LoVo (cell line): ENCODE measurements around the gene SNCAIP.
"Not testable (repeated sequence)": the region's sequence is repeated elsewhere in the genome, so short reads cannot be mapped to it uniquely, and the experiment has no call there.

Source experiments
- DNase-seq: peaks from one replicate; pipeline ENCODE4 v3.0.0-alpha.2; 2016; ENCODE audit warnings: low spot score

SNCAIP gene

DNA sequence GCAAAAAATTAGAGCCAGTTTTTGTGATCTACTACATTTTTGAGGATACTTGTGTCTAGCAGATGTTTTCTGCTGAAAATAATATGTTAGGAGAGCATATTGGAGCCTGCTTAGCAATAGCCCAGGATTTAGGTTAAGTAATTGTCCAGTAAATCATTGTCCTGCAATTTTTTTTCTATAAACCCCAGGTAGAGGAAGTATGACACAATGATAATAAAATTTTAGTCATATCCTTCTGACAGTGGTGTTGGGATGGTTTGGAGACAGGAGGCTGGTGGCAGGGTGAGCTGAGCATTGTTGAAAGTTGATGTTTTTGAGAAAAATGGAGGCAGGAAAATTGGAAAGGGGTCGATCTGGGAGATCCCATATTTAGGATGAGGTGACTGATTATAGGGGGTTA lies 3.5 kb downstream of the SNCAIP start:
- no peak for DNase-seq

DNA sequence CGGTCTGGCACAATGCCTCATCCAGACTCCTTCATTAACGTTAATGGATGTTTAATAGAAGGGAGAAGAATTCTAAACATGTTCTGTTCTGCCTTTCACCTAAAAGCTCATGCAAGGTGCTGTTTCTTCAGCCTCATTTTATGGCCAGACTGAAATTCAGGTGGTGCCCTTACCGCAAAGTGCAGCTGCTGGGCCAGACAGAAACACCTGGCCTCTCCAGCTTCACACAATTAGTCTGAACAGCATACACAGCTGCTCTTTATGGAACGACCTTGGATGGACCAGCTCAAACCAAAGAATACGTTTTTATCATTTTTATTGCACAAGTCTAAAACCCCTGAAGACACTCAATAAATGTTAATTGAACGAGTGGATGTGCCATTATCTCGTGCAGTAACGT lies 4.6 kb downstream of the SNCAIP start:
- DNase-seq: no peak

DNA sequence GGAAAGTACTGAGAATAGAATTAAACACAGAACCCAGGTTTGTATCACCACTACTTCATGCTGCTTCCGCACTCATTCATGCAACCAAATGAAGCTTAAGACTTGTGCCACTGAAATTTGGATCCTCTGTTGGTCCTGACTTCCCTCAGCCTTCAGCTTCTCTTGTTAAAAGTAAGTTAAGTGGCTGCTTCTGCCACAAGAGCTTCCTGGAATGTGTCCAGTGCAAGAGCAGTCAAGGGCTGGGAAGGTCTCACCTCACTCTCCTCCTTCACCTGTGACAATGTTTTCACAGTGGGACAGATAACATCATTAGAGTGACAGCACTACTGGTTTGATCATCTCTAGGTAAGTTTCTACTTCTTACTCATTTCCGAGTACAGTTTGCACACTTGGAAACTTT lies 7.9 kb downstream of the SNCAIP start:
- no peak for DNase-seq

DNA sequence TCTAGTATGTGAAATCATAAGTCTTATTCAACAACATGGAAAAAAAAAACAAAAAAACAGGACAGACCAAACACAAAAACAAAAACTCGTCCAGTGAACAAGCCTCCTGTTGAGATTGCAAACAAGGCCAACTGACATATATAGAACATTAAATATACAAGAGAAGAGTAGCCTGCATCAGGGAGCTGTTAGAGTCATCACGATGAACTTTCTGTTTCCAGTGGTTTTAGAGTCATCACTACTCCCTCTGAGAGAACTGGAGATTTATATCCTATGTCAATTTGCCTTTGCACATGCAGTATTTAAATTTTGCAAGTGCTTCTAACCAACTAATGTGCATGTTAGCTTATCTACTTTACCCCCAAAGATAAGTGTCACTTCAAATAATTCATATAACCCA lies 9.9 kb downstream of the SNCAIP start:
- DNase-seq: no peak

DNA sequence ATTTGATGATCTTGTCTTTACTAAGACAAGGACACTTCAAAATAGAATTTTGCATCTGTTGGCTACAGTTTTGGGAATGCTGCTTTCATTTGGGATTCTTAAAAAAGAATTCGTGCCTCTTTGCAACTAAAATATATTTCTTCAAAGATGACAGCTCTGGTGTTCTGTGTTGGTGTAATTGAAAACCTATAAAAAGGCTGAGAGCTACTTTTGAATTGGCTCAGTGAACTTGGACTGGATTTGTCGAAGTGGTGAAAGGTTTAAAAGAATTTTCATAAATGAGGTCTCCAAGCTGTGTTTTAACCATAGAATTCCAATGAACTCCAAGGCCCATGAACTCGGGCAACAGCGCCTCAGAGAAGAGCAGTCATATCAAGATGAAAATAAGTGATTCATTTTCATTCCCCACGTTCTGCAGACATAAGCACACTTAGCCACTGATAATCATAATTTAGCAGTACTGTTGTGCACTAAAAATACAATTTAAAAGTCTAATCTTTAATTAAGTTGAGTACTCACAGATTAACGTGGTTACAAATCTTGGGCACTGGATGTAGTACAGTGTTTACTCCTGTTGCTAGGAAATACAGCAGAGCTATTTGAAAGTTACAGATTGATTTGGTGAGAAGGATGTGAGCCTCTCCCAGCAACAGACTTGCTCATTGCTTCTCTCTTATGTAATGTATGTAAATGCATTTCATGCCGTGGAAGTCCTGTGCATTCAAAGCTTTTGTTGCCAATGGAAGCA lies 10.9 kb downstream of the SNCAIP start:
- no peak for DNase-seq

DNA sequence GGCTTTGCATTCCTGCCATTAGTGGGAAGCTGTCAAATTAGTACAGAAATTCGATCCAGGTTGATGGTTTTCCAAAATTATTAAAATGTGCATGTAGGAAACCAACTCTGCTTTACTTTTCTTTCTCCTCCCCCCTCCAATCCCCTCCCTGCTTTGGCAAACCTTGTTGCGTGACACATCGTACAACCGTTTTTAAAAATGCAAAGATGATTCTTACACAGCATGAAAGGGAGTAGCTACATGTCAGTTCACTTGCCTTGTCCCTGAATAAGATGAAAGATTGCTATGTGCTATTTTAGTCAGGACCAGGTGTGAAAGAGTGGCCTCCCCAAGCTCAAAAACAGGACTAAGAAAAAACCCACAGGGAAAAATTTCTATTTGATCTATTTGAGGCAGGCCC lies 11.7 kb downstream of the SNCAIP start:
- no peak for DNase-seq

DNA sequence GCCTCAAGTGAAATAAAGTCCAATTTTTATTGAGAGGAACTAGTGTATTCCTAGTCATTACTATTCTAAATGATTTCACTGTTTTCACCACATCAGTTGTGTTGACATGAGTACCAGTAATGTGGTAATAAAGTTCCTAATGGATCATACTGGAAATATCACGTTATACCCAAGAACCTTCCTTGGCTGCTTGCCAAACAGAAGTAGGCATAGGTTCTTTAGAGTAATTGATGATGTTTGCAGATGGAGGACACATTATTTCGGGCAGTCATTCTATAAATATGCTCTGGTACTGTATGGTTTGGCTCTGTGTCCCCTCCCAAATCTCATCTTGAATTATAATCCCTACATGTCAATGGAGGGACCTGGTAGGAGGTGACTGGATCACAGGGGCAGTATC lies 15.1 kb downstream of the SNCAIP start:
- DNase-seq: no peak

DNA sequence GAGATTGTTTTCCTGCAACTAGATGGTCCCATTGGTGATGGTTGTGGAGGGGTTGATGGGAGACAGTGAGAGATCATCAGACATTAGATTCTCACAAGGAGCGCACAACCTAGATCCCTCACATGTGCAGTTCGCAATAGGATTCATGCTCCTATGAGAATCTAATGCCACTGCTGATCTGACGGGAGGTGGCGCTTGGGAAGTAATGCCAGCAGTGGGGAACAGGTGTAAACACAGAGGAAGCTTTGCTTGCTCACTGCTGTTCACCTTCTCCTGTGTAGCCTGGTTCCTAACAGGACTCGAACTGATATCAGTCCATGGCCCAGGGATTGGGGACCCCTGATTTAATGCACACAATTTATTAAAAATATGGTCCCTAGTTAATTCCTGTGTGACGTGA lies 18.8 kb downstream of the SNCAIP start:
- no peak for DNase-seq

DNA sequence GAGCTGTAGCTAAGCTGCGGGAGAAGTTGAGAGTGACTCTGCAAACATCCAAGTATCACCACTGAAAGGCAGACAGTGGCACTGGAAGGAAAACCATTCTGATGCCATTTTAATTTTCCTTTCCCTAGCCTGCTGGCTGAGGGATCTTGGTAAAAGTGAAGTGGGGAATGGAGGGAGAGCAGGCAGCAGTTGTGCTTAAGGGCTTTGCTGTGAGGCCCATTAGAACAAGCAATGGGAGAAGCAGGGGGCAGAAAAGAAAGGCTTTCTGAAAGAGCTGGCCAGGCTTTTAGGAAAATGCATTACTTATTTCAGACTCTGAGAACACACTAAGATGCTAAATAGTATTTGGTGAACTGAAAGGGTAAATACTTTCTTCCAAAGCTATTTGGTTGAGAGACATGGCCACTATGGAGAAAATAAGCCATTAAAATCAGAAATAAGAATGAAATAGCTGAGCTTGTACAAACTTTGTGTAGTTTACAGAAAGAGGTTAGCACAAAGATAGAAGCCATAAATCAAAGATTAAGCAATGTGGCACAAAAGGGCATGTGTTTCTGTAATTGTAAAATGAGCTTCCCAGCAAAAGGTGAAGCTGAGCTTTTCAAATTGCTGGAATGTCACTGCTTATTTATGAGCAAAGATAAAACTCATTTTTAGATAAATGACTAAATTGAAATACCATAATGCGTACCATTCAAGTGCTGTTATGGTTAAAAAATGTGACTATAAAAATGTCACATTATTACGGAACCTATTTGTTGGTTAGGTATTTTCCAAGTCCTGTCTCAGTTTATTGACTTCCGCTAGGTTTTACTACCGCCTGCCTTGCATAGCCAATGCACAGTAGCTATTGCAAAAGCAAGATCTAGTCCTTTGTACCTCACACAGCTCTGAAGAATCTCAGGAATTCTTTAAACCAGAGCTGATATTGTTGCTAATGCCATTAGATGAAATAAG lies 20.8 kb downstream of the SNCAIP start:
- DNase-seq: no peak

DNA sequence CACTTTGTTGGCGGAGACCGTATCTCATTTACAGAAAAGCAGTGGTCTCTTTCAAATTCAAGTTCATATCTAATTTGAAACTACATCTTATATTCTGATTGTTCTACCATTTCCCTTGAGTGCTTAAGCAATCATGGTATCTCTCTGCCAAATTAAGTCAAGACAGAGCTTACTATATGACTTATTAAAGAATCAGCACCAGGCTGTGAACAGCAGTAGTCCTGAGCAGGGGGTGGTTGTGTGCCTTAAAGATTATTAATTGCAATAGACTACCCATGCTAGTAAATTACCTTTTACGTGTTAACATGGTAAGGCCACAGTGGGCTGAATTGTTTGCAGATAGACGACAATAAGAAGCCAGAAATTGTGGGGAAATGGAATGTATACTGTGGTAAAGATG lies 21.5 kb downstream of the SNCAIP start:
- no peak for DNase-seq

DNA sequence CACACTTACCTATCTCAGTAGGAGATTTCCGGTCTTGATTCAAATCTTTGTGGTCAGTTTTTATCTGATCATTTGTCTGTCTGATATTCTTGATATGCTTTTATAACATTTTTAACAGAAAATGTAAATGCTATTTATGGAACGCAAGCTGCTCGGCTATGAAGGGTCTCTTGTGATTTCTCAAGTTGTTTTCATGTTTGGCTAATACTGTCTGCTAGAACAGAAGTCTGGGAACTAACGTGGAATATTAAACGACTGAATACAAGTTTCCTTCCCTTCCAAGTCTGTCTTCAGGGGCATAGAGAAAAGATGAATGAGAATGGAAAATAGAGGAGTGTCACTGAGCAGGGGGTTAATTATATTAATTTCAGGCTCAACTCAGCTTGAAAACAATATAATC lies 27.6 kb downstream of the SNCAIP start:
- DNase-seq: no peak

DNA sequence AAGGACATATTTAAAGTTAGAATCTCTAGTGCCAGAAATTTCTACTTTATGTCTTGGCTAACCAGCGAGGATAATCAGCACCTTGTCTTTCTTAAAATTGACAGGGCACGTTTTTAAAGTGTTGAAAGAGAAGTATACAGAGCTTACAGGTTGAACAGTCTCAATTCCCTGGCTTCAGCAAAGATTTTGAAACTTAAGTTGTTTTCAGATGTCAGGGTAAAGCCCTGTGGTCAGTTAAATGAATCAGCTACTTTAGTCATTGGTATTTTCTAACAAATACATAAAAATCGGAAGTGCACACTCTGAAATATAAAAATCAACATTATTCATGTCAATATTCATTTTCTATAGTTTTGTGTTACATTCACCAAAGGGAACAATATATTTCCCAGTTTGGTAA lies 29.1 kb downstream of the SNCAIP start:
- DNase-seq: no peak

DNA sequence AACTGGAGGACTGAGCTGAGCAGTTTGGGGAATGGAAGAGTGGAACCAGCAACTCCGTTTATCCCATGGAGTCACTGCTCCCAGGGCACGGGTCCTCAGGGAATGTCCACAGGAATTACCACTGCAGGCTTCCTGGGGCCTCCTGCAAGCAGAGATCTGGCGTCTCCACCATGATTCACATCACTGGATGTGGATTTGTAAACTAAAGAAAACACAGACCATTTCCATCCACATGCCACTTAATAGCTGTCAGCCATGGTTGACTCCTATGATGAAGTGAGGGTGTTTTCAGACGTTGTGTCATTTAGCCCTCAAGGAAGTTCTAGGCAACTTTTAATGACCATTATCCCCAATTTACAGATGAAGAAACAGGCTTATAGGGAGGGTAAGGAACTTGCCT lies 30.2 kb downstream of the SNCAIP start:
- no peak for DNase-seq

DNA sequence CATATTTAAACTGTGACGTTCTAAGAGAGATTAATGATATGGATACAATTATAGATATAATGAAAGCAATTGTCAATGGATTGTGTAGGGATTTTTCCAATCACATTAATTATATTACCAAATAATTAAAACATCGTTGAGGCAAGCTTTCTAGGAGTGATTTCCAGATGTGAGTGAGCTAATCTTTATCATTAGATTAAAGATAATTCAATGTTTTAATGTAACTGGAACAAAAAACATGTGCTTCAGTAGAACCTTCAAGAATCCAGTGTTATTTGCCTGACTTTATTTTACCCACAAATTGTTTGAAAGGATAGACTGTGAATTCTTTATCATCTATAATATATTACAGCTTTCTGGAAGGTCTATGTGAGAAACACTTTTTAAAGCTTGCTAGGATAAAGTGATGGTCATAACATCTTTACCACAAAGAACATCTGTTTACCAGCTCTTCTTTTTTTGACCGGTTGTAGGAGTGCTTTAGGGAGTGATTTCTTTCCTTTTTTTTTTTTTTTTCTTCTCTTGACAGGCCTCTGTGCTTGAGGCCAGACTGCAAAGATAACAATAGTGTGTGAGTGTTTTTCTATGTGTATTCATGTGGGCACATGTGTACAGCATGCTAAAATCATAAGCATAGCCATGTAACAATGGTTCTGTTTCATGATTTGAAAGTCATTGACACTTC lies 35.0 kb downstream of the SNCAIP start:
- DNase-seq: no peak

DNA sequence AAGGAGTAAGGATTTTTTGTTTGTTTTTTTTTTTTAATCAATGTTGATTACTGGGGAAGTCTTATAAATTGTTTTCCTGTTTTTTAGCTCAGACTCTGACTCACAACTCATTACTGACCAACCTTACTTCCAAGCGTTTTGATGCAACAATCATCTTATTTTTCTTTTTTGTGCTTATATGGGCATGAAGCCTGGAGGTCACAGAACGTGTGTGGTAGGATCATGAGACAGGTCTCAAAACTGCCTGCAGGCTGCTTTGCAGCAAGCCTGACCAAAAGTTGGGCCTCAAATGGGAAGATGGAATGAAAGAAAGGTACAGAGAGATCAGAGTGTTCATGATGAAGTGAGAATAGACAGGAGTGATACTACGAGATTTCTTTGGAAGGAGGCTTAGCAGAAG lies 38.5 kb downstream of the SNCAIP start:
- DNase-seq: no peak

DNA sequence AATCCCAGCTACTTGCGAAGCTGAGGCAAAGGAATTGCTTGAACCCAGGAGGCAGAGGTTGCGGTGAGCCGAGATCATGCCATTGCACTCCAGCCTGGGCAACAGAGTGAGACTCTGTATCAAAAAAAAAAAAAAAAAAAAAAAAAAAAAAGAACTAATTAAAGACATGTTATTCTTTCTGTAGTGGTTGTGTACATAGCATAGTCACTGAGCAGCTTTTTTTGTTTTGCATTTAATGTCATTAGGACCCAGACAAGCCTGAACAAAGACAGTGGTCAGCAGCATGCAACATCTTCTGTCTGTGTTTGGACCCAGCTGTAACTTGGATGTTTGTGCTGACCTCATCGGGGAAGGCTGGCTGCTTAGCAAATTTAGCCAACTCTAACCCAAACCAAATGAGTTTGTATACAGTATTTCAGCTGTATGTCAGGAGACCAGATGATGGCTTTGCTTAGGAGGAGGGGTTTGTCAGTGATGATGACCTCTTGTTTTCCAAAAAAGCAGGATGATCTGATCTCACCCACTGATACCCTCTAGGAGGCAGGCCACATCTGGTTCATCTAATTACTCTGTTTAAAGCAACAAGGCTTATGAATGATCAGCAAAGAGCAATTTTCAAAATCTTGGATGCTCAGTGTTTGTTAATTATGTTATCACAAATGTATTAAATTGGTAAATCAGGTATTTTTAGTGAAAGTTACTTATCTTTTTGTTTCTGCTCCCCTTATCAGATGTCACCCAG lies 39.5 kb downstream of the SNCAIP start:
- no peak for DNase-seq

DNA sequence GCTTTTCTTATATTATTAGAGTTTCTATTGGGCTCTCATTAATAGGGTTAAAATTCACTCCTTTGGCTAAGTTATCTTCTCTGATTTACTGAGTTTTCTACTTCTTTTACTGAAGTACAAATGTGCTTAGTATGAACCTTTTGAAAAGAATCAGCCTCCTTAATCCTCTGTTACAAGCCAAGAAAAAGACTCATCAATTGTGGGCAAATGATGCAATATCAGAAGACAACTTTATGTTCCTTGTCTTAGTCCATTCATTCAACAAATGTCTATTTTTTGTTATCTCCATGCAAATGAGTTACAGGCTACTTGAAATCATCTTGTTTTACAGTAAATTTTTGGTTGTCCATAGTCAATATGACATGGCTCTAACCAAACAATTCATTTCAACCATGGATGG lies 40.3 kb downstream of the SNCAIP start:
- DNase-seq: no peak

DNA sequence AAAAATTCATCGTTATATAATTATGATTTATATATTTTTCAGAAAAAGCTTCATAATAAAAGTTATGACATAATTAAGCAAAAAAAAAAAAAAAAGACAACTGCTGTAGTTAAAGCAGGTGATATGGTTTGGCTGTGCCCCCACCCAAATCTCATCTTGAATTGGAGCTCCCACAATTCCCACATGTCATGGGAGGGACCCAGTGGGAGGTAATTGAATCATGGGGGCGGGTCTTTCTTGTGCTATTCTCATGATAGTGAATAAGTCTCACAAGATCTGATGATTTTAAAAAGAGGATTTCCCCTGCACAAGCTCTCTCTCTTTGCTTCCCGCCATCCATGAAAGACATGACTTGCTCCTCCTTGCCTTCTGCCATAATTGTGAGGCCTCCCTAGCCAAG lies 41.3 kb downstream of the SNCAIP start:
- DNase-seq: not testable (repeated sequence)

DNA sequence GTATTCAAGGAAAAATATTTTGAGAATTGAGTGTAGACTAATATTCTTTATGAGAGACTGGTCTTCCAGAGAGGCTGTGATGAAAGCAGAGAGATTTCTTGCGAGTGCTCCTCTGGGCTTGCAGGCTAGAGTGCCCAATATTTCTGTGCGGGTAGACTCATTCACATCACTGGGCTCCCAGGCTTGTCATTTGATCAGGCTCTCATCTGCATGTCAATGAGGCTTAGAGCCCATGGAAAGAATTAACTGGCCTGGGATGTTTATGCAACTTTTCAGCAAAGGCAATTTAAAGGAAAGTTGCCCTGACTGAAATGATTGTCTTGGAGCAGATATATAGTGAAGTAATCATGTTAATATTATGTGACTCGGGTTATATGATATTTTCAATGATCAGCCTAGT lies 42.3 kb downstream of the SNCAIP start:
- no peak for DNase-seq

DNA sequence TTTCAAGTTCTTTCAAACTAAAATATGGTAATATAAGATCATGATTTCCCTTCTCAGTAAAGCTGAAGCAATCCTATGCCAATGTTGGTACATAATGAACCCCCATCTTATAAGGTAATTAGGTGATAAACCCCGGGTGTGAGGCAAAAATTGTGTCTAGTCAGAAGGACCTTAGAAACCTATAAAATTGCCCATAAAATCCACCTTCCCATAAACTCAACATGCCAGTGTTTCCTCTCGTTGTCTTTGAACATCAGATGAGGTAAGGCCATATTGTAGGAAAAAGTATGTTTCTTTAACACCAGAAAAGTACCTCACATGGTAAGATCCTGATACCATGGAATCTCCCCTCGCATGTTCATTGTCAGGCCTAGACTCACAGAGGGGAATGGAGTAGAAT lies 43.3 kb downstream of the SNCAIP start:
- DNase-seq: no peak

DNA sequence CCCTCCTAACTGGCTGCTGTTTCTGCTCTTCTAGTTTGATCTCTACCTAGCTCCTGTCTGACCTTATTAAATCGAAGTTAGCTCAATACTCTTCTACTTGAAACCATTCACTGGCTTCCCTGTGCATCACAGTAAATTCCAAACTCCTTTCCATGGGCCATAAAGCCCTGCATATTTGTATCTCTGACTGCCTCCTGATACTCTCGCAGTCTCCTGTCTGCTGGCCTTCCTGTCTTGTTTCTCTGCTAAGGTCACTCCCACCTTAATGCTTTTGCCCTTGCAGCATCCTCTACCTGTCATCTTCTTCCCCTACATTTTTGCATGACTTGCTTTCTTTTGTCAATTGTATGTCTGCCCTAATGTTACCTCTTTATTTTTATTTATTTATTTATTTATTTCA lies 44.8 kb downstream of the SNCAIP start:
- DNase-seq: no peak

DNA sequence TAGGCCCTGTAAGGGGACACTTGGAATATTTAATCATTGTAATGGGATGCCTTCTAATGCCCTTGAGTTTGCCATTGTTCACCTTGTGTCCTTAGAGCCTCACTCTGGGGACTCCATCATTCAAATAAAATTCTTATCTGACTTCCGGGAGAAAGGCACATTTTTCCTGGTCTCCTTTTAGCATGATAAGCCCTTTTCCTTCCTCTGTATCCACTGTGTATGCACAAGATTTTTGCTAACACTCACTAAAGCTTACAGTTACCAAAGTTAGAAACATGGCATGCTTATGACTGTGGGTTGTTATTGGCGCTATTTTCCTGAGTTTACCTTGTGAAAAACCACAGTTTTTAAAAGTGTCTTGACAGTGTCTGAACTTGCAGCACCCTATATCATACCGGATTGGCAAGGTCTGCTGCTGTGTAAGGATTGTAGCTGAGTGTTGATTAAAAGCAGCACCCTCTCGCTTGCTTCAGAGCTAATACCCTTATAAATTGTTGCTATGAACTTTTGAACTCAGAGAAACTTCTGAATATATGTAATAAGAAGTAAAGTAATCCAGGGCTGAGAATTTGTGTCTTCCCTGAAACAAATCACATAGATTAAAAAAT lies 46.4 kb downstream of the SNCAIP start:
- no peak for DNase-seq
